GM20000 (cell line): ENCODE data around the gene SERPINE3.

Source experiments
- DNase-seq: peaks from one replicate; pipeline ENCODE4 v3.0.0; 2012; ENCODE audit warnings: low spot score
- TF ChIP-seq, protein P1 (sequence below): IDR thresholded peaks from 2 replicates; pipeline ENCODE4 v1.5.1; 2012; ENCODE audit warnings: mild to moderate bottlenecking, control low read depth; ENCODE audit errors: extremely low read depth, missing control alignments

SERPINE3 gene

DNA sequence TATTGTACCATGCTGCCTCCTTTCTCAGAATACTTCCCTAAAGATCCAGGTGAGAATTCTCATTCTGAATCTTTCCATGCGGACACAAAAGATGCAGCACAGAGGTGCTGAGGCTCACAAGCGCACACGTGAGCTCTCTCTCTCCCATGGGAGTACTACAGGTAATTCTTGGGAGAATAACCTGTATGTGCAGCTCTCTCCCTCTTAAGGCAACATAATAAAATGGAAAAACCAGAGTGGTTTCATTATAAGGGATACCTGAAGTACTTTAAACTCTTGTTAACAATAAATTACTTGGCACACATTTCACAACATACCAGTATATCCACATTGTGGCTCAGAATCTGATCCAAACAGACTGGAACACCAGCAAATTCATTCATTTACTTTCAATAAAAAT is 72.9 kb downstream of the SERPINE3 start:
- TF ChIP-seq, protein P1, sequence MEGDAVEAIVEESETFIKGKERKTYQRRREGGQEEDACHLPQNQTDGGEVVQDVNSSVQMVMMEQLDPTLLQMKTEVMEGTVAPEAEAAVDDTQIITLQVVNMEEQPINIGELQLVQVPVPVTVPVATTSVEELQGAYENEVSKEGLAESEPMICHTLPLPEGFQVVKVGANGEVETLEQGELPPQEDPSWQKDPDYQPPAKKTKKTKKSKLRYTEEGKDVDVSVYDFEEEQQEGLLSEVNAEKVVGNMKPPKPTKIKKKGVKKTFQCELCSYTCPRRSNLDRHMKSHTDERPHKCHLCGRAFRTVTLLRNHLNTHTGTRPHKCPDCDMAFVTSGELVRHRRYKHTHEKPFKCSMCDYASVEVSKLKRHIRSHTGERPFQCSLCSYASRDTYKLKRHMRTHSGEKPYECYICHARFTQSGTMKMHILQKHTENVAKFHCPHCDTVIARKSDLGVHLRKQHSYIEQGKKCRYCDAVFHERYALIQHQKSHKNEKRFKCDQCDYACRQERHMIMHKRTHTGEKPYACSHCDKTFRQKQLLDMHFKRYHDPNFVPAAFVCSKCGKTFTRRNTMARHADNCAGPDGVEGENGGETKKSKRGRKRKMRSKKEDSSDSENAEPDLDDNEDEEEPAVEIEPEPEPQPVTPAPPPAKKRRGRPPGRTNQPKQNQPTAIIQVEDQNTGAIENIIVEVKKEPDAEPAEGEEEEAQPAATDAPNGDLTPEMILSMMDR: no peak
- DNase-seq: no peak
